ENCODE measurements around the gene SGMS2. TPM values are rescaled to one million over a fixed set of nuclear protein-coding genes. Genes with fewer than 3 reads are reported as not detected.

The SGMS2 gene
- total RNA-seq, 4 donors from 2014 or later: 10.2 to 79.1 (median 23.8) TPM

DNA sequence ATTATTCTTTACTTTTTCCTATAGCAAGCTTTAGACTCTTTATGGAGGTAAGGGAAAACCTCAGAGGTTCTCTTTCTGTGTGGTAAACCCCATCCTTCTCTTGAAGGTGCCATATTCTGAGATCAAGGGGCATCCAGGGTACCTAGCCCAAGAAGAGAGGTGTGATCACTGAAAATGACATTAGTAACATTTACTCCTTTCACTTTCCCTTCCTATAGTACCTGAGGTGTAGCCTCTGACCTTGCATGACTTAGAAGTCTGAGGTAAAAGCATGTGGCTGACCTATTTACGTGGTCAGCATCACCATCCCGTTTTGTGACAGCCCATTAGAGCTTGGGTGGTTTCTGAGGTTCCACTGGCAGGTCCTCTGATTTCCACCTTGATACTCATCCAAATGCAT, 25.7 kb downstream of the SGMS2 start:
- no peaks in the 10 kb centered on the region for H3K36me3 ChIP-seq
- intact Hi-C loops (cut with DNase I; ENCODE audit: low total_unique reads): no loop called here
- ATAC-seq: no peak
- no peaks in the 10 kb centered on the region for H3K9me3 ChIP-seq
- peaks cover 22 to 26% of the 10 kb centered on the region in 2 donors for H3K4me1 ChIP-seq
- TF ChIP-seq, protein P1, sequence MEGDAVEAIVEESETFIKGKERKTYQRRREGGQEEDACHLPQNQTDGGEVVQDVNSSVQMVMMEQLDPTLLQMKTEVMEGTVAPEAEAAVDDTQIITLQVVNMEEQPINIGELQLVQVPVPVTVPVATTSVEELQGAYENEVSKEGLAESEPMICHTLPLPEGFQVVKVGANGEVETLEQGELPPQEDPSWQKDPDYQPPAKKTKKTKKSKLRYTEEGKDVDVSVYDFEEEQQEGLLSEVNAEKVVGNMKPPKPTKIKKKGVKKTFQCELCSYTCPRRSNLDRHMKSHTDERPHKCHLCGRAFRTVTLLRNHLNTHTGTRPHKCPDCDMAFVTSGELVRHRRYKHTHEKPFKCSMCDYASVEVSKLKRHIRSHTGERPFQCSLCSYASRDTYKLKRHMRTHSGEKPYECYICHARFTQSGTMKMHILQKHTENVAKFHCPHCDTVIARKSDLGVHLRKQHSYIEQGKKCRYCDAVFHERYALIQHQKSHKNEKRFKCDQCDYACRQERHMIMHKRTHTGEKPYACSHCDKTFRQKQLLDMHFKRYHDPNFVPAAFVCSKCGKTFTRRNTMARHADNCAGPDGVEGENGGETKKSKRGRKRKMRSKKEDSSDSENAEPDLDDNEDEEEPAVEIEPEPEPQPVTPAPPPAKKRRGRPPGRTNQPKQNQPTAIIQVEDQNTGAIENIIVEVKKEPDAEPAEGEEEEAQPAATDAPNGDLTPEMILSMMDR (IDR thresholded peaks at IDR 0.05 in 4 of 5, conservative IDR thresholded peaks at IDR 0.05 in 1 of 5): no peak
- no peak for TF ChIP-seq POLR2A (IDR thresholded peaks at IDR 0.05)
- H3K27me3 ChIP-seq: no peaks in the 10 kb centered on the region
- DNase-seq: no peak
- H3K4me3 ChIP-seq: no peak overlapping the region
- no peak overlapping the region for H3K27ac ChIP-seq
- in situ Hi-C loops (cut with MboI; ENCODE audit: low sequenced_read_pairs in 4 of 4): no loop called here

DNA sequence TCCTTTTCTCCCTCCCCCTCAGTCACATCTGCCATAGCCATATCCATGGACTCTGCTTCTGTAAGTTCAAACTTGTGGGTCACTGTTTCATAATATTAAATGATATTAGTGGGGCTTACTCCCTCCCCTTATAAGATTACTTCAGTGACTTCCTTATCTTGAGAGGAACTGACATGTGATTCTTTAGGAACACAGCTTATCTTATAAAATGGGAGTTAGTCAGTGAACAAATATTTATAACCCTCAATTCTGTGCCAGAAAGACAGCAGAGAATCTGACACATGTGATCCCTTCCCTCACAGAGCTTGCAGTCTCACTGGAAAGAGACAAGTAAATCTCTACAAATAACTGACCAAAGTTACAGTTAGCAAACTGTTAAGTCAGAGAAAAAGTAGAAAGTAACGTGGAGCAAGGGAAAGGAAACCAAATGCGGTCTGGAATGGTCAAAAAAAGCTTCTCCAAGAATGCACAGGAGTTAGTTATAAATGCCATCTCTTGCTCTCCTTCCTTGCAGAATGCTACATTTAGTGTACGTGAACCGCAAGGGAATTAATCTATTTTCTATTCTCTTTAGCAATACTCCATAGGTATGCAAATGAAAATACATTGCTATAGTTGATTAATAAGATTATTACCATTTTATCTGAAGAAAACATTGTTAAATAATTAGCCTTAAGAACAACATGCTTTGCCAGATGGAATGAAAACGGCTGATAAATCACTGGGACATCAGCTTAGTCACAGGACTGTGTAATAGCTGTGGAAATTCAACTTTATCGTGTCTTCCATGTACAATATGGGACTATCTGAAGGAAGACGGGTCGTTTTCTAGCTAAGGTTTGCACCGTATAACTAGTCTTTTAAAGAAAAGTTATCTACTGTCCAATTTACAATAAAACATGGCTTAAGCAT, 29.0 kb downstream of the SGMS2 start:
- intact Hi-C loops (cut with DNase I; ENCODE audit: low total_unique reads): no loop called here
- Histone ChIP-seq H3K9me3 (no peaks in the 10 kb centered on the region), H3K4me1 (peaks cover 49% of the 10 kb centered on the region in 2 donors), H3K27ac (peak overlapping the region; percentile 47 to 54 (median 52)), H3K36me3 (no peaks in the 10 kb centered on the region), H3K27me3 (no peaks in the 10 kb centered on the region), H3K4me3 (peak overlapping the region; percentile 13 to 33 (median 28))
- DNase-seq (no peak), ATAC-seq (peak; percentile 26 to 60)
- TF ChIP-seq, protein P1 (IDR thresholded peaks at IDR 0.05 in 4 of 5, conservative IDR thresholded peaks at IDR 0.05 in 1 of 5): no peak
- TF ChIP-seq POLR2A (IDR thresholded peaks at IDR 0.05): no peak
- in situ Hi-C loops (cut with MboI; ENCODE audit: low sequenced_read_pairs in 4 of 4): no loop called here

DNA sequence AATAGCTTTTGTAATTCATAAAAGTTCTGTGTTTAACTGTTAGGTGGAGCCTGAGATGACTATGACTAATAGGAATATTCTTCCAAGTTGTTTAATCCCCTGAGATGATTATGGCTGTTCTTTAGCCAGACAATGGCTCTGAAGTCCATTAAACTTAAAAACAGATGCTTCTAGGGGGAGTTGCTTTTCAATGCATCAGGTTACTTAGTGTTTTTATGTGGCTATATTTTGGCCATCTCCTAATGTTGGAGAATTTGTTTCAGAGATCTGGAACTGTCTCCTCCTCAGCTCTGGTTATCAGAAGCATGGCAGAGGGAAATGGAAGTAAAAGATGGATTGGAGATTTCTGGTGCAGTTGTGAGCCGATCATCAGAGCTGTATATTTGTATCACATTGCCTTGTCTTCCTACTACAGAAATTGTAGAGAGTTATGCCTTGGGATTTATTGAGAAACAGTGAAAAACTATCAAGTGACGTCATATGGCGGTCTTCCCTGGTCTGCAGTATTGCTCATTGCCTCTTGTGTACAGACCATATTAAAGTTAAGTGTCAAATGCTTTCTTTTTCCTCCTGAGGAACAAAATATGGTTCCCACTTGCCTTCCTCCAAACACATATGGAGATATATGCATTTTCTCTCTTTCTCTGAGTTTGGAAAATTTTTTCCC, 29.8 kb downstream of the SGMS2 start:
- Histone ChIP-seq H3K36me3 (no peaks in the 10 kb centered on the region), H3K9me3 (no peaks in the 10 kb centered on the region), H3K27me3 (no peaks in the 10 kb centered on the region), H3K4me3 (peak overlapping the region; percentile 13 to 33 (median 28)), H3K27ac (peak overlapping the region; percentile 47 to 54 (median 52)), H3K4me1 (peaks cover 49% of the 10 kb centered on the region in 2 donors)
- TF ChIP-seq, protein P1 (IDR thresholded peaks at IDR 0.05 in 4 of 5, conservative IDR thresholded peaks at IDR 0.05 in 1 of 5): no peak
- TF ChIP-seq POLR2A (IDR thresholded peaks at IDR 0.05): no peak
- intact Hi-C loops (cut with DNase I; ENCODE audit: low total_unique reads) (no loop called here), in situ Hi-C loops (cut with MboI; ENCODE audit: low sequenced_read_pairs in 4 of 4) (no loop called here)
- DNase-seq (no peak), ATAC-seq (peak; percentile 56 to 58)

DNA sequence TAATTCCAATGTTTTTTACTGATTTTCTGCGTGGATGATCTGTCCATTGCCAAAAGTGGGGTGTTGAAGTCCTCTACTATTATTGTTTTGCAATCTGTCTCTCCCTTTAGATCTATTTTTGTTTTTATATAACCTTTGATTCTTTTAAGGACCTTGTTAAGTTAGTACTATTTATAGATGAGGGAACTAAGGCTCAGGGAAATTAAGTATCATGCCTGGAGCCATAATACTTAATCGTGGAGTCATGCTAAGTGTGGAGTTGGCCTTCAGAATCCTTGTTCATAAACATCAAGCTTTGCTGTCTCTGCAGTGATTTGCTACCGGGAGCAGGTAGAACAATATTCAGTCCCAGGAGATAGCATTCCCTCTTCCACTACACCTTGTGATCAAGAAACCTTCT, 31.0 kb downstream of the SGMS2 start:
- H3K4me3 ChIP-seq: no peak overlapping the region
- no peaks in the 10 kb centered on the region for H3K36me3 ChIP-seq
- TF ChIP-seq POLR2A (IDR thresholded peaks at IDR 0.05): no peak
- TF ChIP-seq, protein P1 (IDR thresholded peaks at IDR 0.05 in 4 of 5, conservative IDR thresholded peaks at IDR 0.05 in 1 of 5): no peak
- no peaks in the 10 kb centered on the region for H3K27me3 ChIP-seq
- H3K27ac ChIP-seq: no peak overlapping the region
- intact Hi-C loops (cut with DNase I; ENCODE audit: low total_unique reads) (no loop called here), in situ Hi-C loops (cut with MboI; ENCODE audit: low sequenced_read_pairs in 4 of 4) (no loop called here)
- no peak for ATAC-seq
- no peak for DNase-seq
- peaks cover 49% of the 10 kb centered on the region in 2 donors for H3K4me1 ChIP-seq
- H3K9me3 ChIP-seq: no peaks in the 10 kb centered on the region

Data from gastrocnemius medialis (tissue), 4 donors.